ENCODE results near the gene PROM1.

PROM1 gene

DNA sequence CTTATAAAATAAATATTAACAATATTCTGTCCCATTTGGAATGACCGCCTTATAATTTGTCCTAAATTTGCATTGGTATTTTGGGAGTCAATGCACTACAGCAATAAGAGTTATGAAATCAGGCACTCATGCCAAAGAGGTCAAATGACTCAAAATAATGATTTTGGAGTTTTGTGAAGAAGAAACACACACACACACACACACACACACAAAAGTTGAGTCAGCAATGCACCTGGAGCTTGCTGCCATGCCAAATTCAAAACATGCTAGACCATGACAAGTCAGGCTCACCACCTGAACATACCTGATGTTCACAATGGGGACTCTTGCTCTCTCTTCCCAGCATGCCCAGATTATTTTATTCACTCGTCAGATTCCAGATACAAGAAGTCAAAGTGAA, 56.7 kb downstream of the PROM1 start:
- no peak for ATAC-seq
- DNase-seq: no peak

DNA sequence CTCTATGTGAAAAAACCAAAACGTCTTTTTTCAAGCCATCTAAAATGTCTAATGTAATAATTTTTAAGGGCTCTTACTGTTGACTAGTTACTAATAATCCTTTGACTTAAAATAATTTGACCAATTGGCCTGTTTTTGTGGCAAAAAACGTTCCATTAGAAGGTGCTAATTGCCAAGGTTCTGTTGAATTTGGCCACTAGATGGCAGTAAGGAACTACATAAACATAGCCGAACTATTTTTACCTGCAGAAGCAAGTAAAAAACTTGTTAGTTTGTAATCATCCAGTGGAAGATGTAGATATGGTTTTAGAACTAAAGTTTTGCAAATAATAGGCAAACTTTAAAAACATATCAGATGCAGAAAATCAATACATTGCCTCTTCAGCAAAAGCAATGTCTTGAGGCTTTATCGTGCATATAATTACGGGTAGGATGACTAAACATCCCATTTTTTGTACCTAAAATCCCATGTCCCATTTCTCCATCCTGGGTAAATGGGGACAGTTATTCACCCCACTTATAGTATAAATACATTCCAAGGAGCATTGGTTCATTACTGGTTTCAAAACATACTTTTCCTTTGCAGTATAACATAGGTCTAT, 57.6 kb downstream of the PROM1 start:
- DNase-seq: no peak
- no peak for ATAC-seq

DNA sequence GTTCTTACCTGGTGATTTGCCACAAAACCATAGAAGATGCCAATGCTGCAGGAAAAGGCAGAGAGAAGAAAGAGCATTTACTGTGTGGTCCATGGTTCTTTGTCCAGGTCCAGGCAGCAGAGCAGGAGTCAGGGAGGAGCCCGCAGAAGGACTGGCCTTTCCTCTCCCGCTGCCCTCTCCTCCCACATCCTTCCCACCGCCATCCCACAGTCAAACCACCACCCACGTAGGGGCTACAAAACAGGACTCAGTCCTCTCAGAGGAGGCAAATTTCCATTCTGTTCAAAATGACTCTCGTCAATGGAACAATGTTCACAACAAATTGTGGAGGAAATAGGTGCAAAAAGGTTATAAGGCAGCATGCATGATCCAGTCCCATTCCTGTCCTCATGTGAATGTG, 58.6 kb downstream of the PROM1 start:
- DNase-seq (no peak), ATAC-seq (no peak)

DNA sequence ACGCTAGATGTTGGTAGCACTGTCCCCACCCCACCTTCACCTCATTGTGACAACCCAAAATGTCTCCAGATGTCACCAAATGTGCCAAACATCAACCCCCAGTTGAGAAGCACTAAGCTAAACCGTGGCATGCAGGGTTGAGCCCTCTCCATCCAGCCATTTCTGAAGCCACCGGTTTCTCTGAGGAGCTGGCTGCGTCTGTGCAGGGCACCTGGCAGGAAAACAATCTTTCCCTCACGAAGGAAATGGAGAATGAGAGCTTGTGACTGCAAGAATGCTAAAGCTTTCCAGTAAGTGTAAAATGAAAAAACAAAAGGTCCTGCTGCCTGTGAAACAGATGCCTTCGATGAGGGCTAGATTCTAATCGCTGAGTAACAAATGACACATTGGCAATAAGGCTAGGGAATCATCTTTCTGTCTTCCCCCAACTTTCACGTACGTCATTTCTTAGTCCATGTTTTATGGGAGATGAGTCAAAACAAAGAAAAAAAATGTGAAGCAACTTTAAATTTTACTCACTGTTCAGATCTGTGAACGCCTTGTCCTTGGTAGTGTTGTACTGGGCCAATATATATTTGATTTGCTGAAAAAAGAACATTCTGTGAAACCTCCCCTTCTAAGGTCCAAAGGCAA, 59.9 kb downstream of the PROM1 start:
- DNase-seq (no peak), ATAC-seq (peak; percentile 32)

DNA sequence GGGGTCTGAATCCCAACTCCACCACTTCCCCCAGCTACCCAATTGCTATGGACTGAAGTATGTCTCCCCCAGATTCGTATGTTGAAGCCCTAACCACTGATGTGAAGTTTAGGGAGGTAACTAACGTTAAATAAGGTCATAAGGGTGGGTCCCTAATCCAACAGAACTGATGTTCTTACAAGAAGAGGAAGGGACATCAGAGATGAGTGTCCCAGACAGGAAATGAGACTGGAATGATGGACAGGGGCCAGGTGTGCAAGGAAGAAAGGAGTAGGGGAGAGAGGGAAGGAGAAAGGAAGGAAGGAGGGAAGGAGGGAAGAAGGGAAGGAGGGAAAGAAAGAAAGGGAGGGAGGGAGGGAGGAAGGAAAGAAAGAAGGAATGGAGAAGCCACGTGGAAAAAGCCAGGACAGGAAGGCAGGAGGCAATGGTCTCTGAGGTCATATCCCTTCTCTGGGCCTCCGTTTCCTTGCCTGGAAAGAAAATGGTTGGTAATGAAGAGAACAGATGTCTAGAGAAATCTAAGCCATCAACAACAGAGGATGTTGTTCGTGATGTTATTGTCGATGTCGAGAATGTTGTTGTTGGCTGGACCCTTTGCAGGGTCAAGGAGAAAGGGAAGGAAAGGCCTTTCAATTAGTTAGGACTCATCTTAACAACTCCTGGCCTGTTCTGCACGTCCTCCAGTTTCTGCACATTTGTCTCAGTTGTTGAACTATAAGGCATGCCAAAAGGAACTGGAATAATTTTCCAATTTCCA, 61.8 kb downstream of the PROM1 start:
- no peak for DNase-seq
- no peak for ATAC-seq

DNA sequence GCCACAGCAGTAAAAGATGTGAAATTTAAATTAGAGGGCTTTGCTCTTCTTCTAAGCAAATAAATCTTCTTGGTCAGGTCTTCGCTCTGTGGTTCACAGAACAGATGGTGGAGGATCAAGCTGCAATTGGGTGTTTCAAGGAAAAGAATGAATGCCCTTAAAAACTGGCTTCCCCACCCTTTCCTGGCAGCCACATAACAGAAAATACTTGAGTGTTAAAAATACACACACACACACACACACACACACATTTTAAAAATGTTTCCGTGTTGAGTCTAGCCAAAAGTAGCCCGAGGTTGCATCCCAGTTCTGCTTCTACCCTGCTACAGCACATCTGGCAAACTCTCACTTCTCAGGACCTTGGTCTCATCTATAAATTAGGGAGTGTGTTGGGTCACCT, 64.2 kb downstream of the PROM1 start:
- ATAC-seq: no peak
- no peak for DNase-seq

DNA sequence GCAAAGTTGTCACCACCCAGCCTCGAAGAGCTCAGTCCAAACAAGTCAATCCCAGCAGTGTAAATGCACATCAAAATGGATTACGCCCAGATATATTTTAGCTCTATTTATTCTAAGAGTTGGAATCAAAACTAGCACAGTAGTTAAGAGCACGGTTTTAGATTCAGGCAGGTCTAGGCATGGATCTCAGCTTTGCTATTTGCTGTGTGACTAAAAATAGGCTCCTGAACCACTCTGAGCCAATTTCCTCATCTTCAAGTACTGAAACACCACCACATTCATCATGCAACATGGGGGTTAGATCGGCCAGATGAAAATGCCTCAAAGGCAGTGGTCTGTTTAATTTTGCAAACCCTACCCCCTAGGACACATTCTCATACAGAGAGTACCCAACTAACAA, 65.0 kb downstream of the PROM1 start:
- DNase-seq: no peak

DNA sequence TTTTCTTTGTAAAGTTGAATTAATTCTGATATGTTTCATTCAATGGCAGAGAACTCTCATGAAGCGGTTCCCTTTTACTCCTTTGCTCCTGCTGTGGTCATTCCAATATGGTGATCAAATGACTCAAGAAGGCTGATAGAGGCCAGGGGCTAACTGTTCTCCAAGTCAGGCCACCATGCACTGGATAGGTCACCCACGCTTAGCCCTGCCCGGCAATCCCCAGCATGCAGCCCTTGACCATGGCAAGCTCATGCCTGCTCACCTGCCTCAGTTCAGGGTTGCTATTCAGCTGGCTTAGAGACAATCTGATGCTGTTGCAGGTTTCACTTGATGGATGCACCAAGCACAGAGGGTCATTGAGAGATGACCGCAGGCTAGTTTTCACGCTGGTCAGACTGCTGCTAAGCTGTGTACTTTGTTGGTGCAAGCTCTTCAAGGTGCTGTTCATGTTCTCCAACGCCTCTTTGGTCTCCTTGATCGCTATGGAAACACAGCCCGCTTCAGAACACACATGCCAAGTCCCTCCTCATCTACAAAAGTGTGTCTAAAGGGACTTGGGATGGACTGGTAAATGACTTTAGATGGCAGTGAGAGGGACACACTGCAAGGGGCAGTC, 65.7 kb downstream of the PROM1 start:
- ATAC-seq: no peak

More for the DNA sequence above, 65.0 kb downstream of the PROM1 start:
- no peak for ATAC-seq

DNA sequence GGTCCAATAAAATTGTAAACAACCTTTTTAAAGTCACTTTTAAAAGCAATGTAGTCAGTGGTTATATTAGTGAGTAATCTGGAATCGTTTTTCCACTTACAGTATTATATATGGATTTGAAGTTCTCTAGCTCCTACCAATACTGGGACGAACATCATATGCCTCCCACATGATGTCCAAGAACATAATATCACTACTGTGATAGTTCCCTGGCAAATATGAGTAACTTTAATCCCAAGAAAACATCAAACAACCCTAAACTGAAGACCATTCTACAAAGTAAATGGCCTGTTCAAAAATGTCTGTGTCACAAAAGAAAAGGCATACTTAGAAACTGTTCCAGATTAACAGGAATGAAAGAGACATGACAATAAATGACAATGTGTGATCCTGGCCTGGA, 67.3 kb downstream of the PROM1 start:
- DNase-seq (no peak), ATAC-seq (no peak)

More for the DNA sequence above, 65.7 kb downstream of the PROM1 start:
- no peak for DNase-seq

DNA sequence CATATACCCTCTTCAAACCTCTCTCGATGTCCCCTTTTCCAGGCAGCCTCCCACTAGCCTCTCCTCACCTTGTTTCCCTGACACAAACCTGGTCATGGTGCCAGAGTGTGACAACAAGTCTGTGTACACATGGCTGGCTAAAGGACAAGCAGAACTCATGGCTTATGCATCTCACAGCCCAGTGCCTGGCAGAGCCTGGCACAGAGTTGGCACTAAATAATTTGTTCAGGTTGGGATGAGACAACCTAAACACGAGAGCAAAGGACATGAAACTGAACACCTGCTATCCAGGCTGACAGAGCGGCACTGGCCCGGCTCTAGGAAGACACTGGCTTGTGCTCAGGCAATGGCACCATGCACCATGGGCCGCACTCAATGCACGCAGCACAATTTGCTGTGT, 72.7 kb downstream of the PROM1 start:
- no peak for ATAC-seq

DNA sequence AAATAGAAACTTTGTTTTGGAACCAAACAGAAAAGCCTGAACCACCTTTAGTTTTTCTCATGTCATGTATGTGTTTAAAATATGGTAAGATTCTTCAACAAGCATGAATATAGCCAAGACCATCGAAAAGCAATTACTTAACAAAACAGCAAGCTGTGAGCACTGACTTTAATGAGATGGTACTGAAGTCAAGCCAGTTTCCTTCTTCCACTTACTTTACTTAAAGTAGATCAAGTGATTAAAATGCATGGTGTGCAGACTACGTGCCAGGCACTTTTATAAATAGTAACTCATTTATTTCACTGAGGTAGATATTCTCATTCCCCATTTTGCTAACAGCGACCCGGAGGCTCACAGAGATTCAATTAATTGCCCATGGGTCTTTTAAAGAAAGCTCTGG, 74.7 kb downstream of the PROM1 start:
- DNase-seq: no peak
- no peak for ATAC-seq

More for the DNA sequence above, 72.7 kb downstream of the PROM1 start:
- no peak for DNase-seq

DNA sequence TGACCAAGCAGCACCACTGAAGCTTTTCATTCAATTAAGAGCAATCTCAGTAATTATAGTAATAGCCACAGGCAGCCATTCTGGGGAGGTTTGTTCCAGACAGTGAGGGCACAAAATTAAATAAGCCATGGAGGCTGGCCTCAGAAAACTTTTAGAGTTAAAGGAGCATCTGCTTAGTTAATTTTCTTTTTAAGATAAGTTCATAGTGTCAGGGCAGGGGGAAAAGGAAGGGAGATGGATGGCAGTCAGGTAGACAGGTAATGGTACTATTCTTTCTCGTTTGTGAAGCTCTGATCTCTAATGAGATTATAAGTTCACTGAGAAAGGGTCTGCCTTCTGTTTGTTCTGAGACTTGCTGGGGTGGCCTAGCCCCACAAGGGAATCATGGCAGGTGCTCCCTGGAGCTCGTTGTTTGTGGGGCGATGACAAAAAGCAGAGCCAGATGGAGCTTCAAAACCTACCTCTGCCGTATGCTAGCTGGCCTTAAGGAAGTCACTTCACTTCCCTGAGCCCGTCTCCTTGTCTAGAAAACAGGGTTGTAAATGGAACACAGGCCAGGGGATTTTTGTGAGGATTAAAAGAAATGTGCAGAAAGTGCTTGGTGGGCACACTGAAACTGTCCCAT, 76.2 kb downstream of the PROM1 start:
- DNase-seq (no peak), ATAC-seq (no peak)

DNA sequence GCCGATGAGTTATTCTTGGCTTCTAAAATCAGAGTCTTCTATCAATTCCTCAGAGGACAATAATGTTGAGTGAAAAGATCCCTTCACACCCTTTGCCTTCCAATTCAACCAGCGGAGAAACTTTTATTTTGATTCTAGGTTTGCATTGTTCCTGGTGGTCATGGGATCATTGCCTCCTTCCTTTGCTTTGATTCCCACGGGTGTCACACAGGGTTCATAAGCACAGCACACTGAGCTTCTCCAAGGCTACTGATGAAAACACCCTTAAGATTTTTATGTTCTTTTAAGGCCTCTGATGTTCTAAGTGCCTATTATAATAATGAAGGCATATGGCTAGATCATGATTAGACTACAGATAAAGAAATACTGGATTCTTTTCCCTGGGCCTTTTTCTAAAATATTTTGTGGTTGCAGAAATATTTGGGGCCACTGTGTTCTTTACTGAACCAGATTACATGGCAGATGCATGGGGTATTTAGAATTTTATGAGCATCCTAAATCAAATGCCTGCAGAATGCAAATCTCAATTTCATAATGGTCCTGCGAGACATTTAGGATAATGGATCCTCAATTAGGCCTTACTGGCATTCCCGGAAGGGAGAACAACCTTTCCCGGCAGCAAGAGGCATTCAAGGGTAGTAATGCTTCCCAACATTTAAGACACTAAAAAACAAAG, 76.9 kb downstream of the PROM1 start:
- DNase-seq (no peak), ATAC-seq (no peak)

DNA sequence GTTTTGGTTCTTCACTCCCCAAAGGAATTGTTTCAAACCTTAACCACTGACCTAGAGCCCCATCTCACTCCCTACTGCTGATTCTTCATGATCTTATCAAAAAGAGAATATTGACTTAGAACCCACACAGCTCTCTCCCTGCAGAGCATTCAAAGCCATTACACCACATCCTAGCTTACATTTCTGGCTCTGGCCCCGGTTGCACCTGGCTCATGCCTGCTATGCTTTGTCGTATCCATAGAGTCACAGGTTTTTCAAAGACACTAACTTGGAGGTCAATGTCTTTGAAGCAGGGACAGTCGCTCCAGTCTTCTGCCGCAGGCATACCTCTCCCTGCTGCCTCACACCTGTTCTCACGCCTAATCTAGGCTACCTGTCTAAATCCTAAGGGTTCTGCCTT, 78.1 kb downstream of the PROM1 start:
- DNase-seq (no peak), ATAC-seq (no peak)

DNA sequence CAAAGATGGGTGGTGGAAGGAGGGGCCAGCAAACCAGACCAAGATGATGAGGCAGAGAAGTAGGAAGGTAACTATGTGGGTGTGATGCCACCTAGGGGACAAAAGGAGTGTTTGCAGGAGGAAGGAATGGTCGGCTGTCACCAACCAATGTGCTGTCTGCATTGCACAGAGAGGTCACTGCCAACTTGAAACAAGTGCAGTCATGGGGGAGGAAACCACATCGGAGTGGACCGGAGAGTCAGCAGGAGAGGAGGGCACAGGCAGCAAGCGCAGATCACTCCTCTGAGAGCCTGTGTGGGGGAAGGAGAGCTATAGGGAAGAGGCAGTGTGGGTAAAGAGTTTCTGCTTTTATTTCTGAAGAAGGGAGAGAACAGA, 82.4 kb downstream of the PROM1 start:
- peak; percentile 46 for DNase-seq
- ATAC-seq: peak; percentile 88

DNA sequence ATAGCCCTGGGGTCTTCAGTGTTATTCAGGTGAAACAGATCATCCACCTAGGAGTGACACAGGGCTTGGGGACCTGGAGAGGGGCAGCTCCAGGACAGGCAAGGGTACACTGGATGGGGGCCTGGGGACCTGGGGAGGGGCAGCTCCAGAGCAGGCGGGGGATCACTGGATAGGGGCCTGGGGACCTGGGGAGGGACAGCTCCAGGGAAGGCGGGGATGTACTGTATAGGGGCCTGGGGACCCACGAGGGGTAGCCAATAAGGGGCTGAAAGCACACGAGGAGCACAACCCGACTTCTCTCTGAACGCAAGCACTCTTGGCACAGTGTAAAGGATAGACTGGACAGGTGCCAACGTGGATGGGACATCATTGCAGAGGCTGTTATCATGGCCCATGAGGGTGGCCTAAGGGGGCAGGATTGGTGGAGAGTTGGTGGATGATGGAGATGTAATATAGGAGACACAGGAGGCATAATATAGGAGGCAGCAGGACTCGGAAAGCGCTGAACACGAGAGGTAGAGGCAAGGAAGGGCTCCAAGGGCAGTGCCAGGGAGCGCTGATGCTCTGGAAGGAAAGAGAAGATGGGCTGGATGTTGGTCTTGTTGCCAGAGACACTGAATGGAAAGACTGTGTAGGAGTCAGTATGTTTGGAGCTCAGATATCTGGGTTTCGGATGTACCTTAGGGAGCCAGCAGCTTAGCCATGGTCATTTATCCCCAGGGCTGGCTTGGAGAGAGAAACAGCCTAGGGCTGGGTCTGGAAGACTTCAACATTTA, 82.9 kb downstream of the PROM1 start:
- no peak for DNase-seq
- no peak for ATAC-seq

DNA sequence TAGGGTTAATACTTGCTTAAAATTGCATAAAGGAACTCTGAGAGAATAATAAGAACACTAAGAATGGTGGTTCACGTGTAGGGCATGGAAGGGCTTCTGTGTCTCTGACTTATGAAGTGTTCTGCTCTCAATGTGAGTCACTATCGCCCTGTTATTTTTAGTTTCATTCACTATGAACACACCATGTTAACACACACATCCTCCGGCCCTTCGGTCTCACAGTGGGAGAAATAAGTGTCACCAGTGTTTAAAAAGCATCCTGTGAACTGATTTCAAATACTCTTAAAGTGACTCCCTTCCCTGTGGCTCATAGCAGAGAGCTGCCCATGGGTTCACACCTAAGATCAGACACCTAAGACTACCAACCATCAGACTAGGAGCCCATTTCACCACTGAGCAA, 87.0 kb downstream of the PROM1 start:
- DNase-seq (no peak), ATAC-seq (peak; percentile 55)

DNA sequence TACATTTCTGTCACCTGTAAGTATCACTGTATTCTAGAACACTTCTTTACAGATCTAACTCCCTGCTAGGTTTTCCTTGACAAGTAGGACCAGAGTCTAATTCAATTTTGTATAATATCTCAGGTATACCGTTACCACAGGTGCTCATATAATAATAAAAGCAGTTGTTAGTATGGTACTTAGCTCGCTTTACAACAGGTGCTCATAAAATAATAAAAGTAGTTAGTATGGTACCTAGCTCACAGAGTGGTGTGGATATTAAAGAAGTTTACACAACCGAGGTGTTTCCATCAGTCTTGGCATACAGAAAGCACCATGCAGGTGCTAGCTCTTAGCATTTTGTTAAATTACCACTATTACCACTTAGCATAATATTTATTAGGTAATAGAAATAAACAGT, 88.0 kb downstream of the PROM1 start:
- no peak for DNase-seq
- no peak for ATAC-seq

DNA sequence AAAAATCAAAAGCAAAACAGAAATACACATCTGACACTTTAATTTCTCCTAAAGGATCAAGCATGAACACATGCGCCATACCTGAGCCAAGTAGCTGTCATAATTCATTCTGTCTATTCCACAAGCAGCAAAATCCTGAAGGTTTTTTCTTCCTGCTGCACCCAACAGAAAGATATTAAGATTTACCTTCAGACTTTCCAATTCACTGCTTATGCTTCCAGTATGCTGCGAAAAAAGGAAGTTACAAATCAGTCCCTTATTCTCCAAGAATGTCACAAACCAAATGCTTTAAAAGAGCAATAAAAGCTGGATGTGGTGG, 91.7 kb downstream of the PROM1 start:
- no peak for DNase-seq
- ATAC-seq: no peak

DNA sequence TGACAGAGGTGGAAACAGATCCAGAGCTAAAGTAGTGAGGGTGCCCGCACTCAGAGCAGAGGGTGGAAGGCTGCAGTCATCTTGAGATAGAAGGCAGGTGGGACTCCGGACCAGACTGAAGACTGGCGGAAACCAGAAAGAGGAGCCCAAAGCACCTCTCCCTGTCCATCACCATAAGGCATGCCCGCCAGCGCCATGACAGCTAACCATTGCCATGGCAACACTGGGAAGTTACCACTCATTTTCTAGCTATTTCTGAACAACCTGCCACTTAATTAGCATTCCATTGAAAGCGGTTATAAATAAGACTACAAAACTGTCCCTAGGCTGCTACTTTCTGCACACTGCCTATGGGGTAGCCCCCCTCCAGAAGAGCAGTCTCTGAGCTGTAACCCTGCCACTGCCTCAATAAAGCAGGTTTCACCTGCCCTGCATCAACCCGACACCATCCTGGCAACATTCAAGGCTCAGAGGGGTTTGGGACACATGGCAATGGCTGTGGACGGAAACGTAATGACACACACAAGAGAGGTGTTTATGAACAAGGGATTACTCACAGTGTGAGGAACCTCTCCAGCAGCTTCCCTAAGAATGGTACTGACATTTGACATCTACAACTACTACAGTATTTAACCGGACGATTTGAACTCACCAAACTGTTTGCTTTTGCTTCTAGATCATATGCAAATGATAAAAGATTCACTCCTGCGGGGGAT, 93.1 kb downstream of the PROM1 start:
- no peak for DNase-seq
- ATAC-seq: peak; percentile 80

DNA sequence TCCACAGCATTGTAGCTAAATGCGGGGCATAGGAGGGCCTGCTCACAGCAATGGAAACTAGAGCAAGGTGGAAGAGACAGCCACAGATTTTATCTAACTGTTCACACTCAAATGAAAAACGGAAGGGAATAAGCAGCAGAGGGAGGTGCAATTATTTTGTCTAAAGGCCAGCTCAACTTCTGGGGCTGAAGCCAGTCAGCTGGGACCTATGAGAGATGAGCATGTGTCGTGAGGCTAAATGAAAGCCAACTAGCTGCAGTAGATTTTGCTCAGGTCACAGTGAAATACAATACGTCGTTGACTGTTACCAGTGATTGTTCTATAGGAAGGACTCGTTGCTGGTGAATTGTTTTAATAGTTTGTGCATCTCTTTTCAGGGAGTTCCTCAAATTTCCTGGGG, 94.4 kb downstream of the PROM1 start:
- ATAC-seq (no peak), DNase-seq (no peak)

Data from stimulated activated naive CD8-positive, alpha-beta T cell treated with anti-CD3 and anti-CD28 coated beads, Interleukin-15, Interleukin-2, amounts not matched to agents 100 U/mL and 50 U/mL, for 24 hours (primary cell).